Measurements from ENCODE around the gene GRM5.

Gene GRM5

GRCh38 chr11:88709567-88709966, 356.2 kb downstream of the GRM5 start:
- Mint-ChIP-seq H3K27ac (no peak overlapping the region), H3K4me3 (no peak overlapping the region), H3K36me3 (no peaks in the 10 kb centered on the region)

GRCh38 chr11:88704485-88704884, 361.3 kb downstream of the GRM5 start:
- peaks cover 8% of the 10 kb centered on the region for H3K9me3 Mint-ChIP-seq
- no peak overlapping the region for H3K4me3 Mint-ChIP-seq
- no peaks in the 10 kb centered on the region for H3K27me3 Mint-ChIP-seq
- peaks cover 3% of the 10 kb centered on the region for H3K4me1 Mint-ChIP-seq
- H3K27ac Mint-ChIP-seq = no peak overlapping the region
- H3K36me3 Mint-ChIP-seq = no peaks in the 10 kb centered on the region

More at GRCh38 chr11:88709567-88709966, 356.2 kb downstream of the GRM5 start:
- Mint-ChIP-seq H3K4me1 (peaks cover 13% of the 10 kb centered on the region), H3K9me3 (peaks cover 8% of the 10 kb centered on the region), H3K27me3 (no peaks in the 10 kb centered on the region)

GRCh38 chr11:88701816-88702215, 364.0 kb downstream of the GRM5 start:
- Mint-ChIP-seq H3K36me3 (no peaks in the 10 kb centered on the region), H3K4me1 (no peaks in the 10 kb centered on the region), H3K4me3 (no peak overlapping the region), H3K27ac (no peak overlapping the region), H3K27me3 (no peaks in the 10 kb centered on the region), H3K9me3 (peaks cover 8% of the 10 kb centered on the region)

- Mint-ChIP-seq H3K4me1 (no peaks in the 10 kb centered on the region), H3K9me3 (no peaks in the 10 kb centered on the region), H3K27me3 (no peaks in the 10 kb centered on the region), H3K4me3 (no peak overlapping the region), H3K27ac (no peak overlapping the region), H3K36me3 (no peaks in the 10 kb centered on the region)
Observed at GRCh38 chr11:88697139-88697538, 368.6 kb downstream of the GRM5 start.

DNA sequence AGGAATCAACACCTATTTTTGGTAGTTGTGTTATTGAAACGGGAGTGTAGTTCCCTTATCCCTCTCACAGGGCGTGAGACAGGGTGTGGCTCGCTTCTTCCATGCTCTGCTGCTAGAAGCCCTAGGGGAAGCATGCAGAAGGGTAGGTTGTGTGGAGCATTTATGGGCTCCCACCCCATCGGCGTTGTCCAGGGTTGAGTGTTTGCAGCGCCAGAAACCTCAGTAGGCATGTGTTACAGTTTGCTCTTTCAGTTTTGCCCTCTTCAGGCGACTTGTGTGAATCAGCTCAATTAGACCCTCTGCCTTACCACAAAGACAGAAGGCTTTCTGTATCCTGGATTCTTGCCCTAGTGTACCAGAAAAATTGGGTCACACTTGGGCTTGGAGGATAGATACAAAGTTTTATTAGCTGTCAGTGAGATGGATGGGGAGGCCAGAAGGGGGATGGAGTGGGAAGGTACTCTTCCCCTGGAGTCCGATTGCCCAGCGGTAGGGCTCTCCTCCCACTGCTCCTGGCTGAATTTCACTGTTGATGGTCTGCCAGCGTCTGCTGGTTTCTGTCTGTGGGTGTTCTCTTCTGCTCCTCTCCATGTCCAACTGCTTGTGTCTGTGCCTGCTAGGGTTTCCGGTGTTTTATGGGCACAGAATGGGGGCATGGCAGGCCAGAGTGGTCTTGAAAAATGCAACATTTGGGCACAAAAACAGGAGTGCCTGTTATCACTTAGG, 369.9 kb downstream of the GRM5 start:
- no peaks in the 10 kb centered on the region for H3K4me1 Mint-ChIP-seq
- H3K9me3 Mint-ChIP-seq = no peaks in the 10 kb centered on the region
- no peaks in the 10 kb centered on the region for H3K36me3 Mint-ChIP-seq
- no peak overlapping the region for H3K4me3 Mint-ChIP-seq
- no peaks in the 10 kb centered on the region for H3K27me3 Mint-ChIP-seq
- no peak overlapping the region for H3K27ac Mint-ChIP-seq

DNA sequence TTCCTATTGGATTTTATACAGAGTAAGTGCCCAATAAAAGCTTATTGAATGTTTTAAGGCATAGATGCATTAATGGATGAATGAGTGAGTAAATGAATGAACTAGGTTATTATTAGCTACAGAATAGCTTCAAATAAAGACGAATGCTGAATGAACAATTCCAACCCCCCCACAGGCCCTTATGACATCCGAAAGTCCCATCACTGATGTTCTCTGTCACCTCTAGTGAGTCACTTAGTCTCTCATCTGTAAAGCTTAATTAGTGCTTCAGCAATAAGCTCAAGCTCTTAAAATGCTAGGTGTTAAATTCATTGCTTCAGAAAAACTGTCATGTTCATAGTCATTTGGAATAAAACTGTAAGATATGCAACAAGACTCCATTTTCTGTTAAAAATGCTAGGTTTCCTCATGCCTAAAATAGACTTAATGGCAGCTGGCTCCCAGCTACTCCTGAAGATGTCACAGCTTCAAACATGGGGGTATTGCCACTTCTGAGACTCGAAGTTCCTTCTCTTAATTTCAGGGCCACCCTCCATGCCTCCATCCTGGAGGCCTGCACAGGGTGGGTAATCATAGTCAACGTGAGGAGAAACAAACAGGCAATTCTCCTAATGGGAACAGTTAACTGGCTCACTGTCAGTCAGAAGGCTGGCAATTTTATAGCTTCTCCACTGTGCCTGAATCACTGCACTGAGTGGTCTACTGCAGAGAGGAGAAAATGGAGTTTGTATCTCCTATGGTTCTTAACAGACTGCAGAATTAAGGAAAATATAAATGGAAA, 373.3 kb downstream of the GRM5 start:
- Mint-ChIP-seq H3K36me3 (no peaks in the 10 kb centered on the region), H3K4me3 (no peak overlapping the region), H3K27ac (no peak overlapping the region), H3K9me3 (no peaks in the 10 kb centered on the region), H3K27me3 (no peaks in the 10 kb centered on the region), H3K4me1 (peaks cover 9% of the 10 kb centered on the region)

- Mint-ChIP-seq H3K4me1 (peaks cover 9% of the 10 kb centered on the region), H3K36me3 (no peaks in the 10 kb centered on the region), H3K9me3 (peaks cover 4% of the 10 kb centered on the region), H3K27me3 (no peaks in the 10 kb centered on the region), H3K4me3 (no peak overlapping the region), H3K27ac (no peak overlapping the region)
Observed at GRCh38 chr11:88689548-88690240, 376.1 kb downstream of the GRM5 start.

DNA sequence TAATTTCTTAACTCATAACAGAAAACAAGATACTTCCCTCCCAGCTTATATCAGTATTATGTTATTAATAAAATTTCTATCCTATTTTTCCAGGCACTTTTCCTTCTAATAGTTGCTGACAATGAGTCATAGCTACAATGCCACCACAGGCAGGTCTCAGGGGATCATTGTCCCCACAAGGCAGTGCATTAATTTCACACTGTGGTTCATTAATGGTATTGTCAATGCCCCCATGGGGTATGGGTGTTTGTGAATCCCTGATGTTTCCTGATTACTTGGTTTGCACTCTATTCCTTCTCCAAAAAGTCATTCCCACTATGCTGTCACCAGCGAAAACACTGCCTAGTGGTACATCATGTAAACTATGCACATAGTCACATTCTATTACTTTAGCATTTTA, 382.8 kb downstream of the GRM5 start:
- Mint-ChIP-seq H3K27ac (no peak overlapping the region), H3K9me3 (peaks cover 12% of the 10 kb centered on the region), H3K4me1 (peaks cover 7% of the 10 kb centered on the region)

DNA sequence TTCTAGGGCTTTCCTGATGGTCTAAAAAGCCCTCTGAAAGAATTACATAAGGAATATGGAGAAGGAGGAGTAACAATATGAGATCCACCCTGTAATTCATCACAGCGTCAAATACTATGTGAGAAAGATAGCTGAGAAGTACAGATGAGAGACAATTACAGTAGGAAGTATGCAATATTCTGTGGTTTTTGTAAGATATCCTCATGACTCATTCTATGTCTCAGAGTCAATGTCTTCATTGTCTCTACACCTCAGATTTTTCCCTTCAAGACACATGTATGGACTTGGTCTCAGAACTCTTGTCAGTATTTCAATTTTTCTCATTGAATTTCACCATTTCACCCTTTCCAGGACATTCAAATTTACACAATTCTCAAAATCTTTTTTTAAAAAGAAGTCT, 385.0 kb downstream of the GRM5 start:
- Mint-ChIP-seq H3K27me3 (no peaks in the 10 kb centered on the region), H3K36me3 (peaks cover 2% of the 10 kb centered on the region), H3K27ac (no peak overlapping the region), H3K9me3 (peaks cover 12% of the 10 kb centered on the region), H3K4me3 (no peak overlapping the region), H3K4me1 (peaks cover 7% of the 10 kb centered on the region)

More for the DNA sequence above, 382.8 kb downstream of the GRM5 start:
- Mint-ChIP-seq H3K4me3 (no peak overlapping the region), H3K36me3 (peaks cover 2% of the 10 kb centered on the region), H3K27me3 (no peaks in the 10 kb centered on the region)

- Mint-ChIP-seq H3K27ac (no peak overlapping the region), H3K4me3 (no peak overlapping the region), H3K4me1 (peaks cover 8% of the 10 kb centered on the region), H3K36me3 (no peaks in the 10 kb centered on the region), H3K9me3 (no peaks in the 10 kb centered on the region), H3K27me3 (no peaks in the 10 kb centered on the region)
Observed at GRCh38 chr11:88666364-88666763, 399.4 kb downstream of the GRM5 start.

DNA sequence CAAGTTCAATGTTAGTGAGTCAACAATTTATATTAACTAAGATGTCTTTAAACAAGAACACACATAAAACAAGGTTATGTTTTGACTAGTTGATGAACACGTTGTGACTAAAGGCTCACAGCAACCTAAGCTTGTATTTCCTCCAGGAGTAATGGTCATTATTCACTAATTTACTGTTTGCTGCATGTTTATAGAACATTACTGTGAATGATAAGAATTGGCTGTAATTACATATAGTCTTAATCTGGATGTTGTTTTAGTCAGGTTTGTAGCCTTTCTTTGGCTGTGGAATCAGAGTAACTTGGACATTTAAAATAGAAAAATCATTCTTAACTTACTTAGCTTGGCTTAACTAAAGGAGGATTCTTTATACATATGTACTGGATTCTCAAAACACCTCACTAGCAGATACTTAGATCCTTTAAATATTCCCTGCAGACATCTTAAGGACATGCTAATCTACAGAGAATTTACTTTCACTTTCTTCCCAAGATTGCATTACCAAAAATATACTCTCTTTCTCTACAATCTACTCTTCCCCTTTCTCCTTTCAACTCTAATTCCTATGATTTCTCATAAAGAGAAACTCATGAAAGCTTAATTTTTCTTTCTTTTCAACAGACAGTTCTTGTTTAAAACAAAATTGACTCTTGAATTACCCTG, 408.6 kb downstream of the GRM5 start:
- Mint-ChIP-seq H3K27me3 (no peaks in the 10 kb centered on the region), H3K9me3 (peaks cover 6% of the 10 kb centered on the region), H3K4me1 (peaks cover 13% of the 10 kb centered on the region), H3K36me3 (no peaks in the 10 kb centered on the region), H3K4me3 (peak overlapping the region; percentile 71), H3K27ac (no peak overlapping the region)

DNA sequence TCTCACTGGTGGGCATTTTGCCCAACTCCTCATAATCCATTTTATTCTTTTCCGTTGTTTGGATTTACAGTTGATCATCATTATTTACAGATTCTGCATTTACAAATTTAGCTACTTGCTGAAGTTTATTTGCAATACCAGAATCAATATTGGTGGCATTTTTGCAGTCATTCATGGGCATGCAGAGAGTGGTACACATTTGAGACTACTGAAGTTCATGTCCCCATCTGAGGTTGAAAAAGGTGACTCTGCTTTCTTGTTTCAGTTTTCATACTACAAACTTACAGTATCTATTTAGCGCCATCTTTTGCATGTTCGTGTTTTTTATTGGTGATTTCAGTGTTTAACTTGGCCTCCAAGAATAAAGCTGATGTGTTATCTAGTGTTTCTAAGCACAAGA, 409.5 kb downstream of the GRM5 start:
- no peak overlapping the region for H3K27ac Mint-ChIP-seq
- H3K9me3 Mint-ChIP-seq = peaks cover 6% of the 10 kb centered on the region
- H3K27me3 Mint-ChIP-seq = no peaks in the 10 kb centered on the region
- no peaks in the 10 kb centered on the region for H3K36me3 Mint-ChIP-seq
- H3K4me1 Mint-ChIP-seq = peaks cover 13% of the 10 kb centered on the region
- H3K4me3 Mint-ChIP-seq = no peak overlapping the region

DNA sequence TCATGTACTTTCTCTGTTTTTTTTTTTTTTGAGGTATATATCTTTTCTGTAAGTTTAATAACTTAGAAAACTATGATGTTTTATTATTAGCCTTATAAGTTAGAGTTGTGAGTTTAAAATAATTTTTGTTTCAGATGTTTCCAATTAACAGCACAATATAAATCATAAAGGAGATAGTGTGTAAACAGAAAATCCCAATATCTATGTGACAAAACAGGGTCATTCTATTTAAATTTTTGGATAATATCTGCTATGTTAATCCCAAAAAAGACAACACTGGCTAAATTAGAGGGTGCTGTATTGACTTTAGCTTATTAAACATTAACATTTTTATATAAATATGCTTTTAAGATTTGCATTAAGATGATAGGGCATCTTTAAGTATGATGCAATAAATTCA, 410.1 kb downstream of the GRM5 start:
- Mint-ChIP-seq H3K4me1 (peaks cover 13% of the 10 kb centered on the region), H3K9me3 (peaks cover 6% of the 10 kb centered on the region), H3K27ac (no peak overlapping the region), H3K4me3 (no peak overlapping the region), H3K27me3 (no peaks in the 10 kb centered on the region), H3K36me3 (no peaks in the 10 kb centered on the region)

DNA sequence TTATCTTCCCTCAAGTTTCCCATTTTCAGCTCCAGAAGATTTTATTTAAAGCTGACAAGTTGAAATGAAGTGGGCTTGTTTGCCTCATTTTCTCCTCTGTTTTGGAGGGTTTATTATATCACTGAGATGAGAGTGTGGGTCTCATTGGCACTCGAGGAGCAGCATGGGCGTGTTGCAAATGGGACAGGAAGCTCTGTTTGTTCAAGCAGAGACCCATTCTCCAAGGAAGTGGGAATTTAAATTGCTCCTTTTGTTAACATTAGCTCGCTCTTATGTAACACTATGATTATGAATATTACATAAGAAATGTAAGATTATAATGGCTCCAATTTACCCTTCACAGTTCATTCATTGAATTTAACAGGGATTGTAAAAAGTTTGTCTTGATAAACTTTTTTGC, 410.6 kb downstream of the GRM5 start:
- peaks cover 4% of the 10 kb centered on the region for H3K9me3 Mint-ChIP-seq
- H3K27me3 Mint-ChIP-seq = no peaks in the 10 kb centered on the region
- no peak overlapping the region for H3K4me3 Mint-ChIP-seq
- H3K27ac Mint-ChIP-seq = no peak overlapping the region
- peaks cover 13% of the 10 kb centered on the region for H3K4me1 Mint-ChIP-seq
- no peaks in the 10 kb centered on the region for H3K36me3 Mint-ChIP-seq

GRCh38 chr11:88651556-88651955, 414.2 kb downstream of the GRM5 start:
- no peak overlapping the region for H3K4me3 Mint-ChIP-seq
- H3K27ac Mint-ChIP-seq = no peak overlapping the region
- H3K9me3 Mint-ChIP-seq = no peaks in the 10 kb centered on the region
- no peaks in the 10 kb centered on the region for H3K4me1 Mint-ChIP-seq
- H3K27me3 Mint-ChIP-seq = no peaks in the 10 kb centered on the region
- no peaks in the 10 kb centered on the region for H3K36me3 Mint-ChIP-seq

Data from activated naive CD4-positive, alpha-beta T cell treated with anti-CD3 and anti-CD28 coated beads, Interleukin-2, amount 50 U/mL, for 24 hours (primary cell).